GM03348 (cell line): ENCODE results near the gene LCAT.
A peak's percentile ranks its signal among the peaks of the same experiment; 100 is the strongest.

Source experiments
- DNase-seq: peaks from one replicate; pipeline ENCODE4 v3.0.0; 2012; ENCODE audit warnings: low spot score

Gene LCAT

DNA sequence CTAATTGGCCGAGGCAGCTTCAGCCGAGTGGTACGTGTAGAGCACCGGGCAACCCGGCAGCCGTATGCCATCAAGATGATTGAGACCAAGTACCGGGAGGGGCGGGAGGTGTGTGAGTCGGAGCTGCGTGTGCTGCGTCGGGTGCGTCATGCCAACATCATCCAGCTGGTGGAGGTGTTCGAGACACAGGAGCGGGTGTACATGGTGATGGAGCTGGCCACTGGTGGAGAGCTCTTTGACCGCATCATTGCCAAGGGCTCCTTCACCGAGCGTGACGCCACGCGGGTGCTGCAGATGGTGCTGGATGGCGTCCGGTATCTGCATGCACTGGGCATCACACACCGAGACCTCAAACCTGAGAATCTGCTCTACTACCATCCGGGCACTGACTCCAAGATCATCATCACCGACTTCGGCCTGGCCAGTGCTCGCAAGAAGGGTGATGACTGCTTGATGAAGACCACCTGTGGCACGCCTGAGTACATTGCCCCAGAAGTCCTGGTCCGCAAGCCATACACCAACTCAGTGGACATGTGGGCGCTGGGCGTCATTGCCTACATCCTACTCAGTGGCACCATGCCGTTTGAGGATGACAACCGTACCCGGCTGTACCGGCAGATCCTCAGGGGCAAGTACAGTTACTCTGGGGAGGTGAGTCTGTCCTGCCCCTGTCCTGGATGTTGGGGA, 34.7 kb downstream of the LCAT start:
- DNase-seq = no peak

DNA sequence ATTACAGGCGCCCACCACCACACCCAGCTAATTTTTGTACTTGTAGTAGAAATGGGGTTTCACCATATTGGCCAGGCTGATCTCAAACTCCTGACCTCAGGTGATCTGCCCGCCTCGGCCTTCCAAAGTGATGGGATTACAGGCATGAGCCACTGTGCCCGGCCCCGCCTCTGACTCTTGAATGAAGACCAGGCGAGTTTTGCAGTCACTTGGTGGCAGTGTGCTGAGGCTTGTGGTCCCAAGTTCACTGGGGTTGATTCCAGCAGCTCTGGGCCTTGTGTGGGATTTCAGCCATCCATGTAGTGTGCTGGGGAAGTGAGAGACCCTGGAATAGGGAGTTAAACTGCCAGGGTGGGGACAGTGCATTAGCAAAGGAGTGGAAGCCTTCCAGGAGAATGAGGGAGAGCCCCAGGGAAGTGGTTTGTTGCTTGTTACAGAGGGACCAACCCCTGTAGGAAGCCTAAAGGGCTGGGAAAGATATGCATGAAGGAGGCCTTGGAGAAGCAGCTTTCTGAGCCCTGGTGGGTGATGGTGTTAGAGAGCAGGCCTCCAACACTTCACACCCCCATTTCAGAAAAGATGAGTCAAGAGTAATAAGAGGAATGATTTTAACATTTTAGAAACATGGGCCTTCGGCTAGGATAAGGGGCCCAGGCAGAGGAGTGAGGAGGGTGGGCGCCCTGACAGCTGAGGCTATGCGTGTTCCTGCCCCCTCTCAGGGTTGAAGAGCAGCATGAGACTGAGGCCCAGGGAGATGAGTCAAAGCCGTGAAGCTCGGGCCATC, 36.3 kb downstream of the LCAT start:
- no peak for DNase-seq

DNA sequence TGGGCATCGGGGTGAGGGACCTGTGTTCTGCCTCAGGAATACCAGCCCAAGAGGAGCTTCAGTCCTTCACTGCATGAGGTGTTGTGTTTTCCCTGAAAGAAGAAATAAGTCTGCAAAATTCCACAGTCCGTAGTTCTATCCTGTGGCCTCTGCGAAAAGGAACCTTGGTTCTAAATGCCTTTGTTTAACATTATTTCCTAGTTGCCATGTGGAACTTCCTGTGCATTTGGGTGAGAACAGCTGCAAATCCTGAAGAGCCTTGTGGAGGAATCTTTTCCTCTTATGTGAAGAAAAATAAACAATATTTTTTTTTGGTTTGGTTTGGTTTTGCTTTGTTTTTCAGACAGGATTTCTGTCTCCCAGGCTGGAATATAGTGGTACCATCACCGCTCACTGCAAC, 41.1 kb downstream of the LCAT start:
- no peak for DNase-seq

DNA sequence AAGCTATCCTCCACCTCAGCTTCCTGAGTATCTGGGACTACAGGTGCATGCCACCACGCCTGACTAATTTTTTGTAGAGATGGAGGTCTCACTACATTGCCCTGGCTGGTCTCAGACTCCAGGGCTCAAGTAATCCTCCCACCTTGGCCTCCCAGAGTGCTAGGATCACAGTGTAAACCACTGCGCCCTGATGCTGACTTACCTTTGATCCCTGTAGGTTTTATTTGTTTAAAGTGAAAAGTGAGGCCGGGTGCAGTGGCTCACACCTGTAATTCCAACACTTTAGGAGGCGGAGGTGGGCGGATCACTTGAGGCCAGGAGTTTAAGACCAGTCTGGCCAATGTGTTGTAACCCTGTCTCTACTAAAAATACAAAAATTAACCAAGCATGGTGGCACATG, 42.2 kb downstream of the LCAT start:
- no peak for DNase-seq

DNA sequence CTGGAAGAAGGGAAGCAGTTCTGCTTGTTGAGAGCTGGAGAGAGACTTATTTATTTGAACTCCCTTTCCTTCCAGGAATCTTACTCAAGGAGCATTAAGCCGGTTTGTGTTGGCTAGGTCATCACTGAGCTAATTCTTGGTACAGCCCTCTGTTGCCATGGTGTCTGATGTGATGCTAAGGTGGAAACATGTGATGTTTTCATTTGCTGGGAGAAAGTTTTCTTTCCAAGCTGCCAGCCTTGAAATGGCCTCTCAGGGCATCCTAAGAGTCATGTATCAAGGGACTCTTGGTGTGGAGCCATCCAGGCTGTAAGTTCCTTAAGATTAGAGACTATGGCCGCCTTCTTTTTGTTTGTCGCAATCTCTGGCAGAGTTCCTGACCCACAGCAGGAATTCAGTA, 46.7 kb downstream of the LCAT start:
- DNase-seq = no peak

DNA sequence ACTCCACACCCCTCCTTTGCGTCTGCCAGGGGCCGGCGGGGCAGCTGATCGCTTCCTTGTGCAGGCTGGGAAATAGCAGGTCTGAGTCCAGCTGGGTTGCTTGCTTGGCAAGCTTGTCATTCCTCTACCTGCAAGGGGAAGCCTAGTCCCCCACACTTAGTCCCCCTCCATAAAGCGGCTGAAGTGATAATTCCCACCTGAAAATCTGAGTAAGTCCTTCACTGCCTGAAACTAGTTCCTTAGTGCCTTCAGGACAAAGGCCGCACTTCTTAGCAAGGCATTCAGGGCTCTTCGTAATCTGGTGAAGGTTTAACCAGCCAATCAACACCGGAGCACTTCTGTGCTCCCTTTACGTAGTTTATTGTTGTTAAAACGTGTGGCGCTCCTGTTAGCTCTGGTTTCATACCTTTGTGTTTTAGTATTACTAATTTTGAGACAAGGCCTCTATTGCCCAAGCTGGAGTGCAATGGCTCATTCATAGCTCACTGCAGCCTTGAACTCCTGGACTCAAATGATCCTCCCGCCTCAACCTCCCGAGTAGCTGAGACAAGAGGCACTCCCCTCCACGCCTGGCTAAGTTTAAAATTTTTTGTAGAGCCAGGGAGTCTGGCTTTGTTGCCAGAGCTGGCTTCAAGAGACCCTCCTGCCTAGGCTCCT, 50.0 kb downstream of the LCAT start:
- no peak for DNase-seq

DNA sequence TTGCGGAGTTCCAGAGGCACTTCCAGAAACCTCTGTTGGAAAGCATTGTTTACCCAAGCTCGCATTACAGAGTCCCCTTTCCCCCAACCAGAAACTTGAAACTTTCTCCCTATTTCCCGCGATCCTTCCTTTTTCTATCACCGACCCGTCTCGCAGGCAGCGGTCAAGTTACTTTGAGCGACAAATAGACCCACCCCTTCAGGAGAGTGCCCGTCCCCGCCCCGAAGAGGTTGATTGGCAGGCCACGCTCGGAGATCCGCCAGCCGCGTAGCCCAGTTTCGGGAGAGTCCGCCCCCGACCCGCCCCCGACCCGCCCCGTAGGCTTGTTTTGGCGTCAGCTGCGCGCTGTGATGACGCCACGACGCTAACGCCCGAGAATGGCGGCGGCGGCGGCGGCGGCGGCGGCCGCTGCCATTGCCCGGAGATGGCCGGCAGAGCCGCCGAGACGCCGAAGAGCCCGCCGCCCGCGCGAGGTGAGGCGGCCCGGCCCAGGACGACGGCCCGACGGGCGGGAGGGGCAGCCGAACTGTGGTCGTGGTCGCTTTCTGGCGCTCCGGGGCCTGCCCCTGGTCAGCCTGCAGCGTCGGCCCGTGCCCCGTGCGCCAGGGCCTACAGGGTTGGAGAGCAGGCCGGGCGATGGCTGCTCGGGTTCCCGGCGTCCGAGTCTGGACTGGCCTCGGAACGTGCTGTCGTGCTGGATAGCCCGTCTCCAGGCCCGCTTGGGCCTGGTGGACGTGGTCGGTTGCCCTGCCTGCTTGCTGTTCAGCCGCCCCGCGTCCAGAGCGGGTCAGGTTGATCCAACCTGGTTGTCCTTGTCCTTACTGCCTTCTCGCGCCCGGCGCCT, 50.8 kb downstream of the LCAT start, which contains the start of gene PSKH1:
TSS of gene PSKH1 (plus strand) at position 356 of the 844 bp plus-strand sequence. CDS start 15,496 bp downstream, outside the sequence.
- peak; percentile 99 for DNase-seq

DNA sequence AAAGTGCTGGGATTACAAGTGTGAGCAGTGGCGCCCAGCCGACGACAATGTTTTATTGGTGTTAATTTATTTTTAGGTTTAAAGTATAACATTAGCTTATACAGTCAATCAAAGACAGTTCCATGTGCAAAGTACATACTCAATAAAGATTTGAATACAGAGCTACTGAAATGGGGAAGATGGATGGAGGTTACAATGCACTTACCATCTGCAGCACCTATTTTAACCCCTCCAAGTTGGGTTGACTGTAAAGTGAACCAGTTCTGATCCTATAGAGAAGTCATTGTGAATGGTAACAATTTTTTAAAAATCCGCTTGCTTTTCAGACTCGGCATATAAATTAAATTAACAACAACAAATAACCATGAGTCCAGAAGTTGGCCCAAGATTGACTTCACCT, 51.5 kb downstream of the LCAT start:
- no peak for DNase-seq
